Muscle of leg (tissue), 16 donors: ENCODE measurements around the gene SEPTIN10. TPM values are rescaled to one million over a fixed set of nuclear protein-coding genes. Genes with fewer than 3 reads are reported as not detected.

Experiments used
- DNase-seq: peaks from one replicate; pipeline ENCODE4 v3.0.0; 2013
- H3K27ac ChIP-seq: one replicate; pipeline ENCODE4 v1.5.1; 2013; ENCODE audit warnings: mild to moderate bottlenecking, low read length, control low read depth
- H3K27me3 ChIP-seq: one replicate; pipeline ENCODE4 v1.6.1; 2013; ENCODE audit warnings: low read length; ENCODE audit not compliant: control insufficient read depth, insufficient read depth
- H3K36me3 ChIP-seq: one replicate; pipeline ENCODE4 v1.6.1; 2013; ENCODE audit warnings: low read length; ENCODE audit not compliant: control insufficient read depth, insufficient read depth
- H3K4me1 ChIP-seq: one replicate; pipeline ENCODE4 v1.6.1; 2013; ENCODE audit warnings: low read length; ENCODE audit not compliant: control insufficient read depth, insufficient read depth
- H3K4me3 ChIP-seq: one replicate; pipeline ENCODE4 v1.5.1; 2013; ENCODE audit warnings: low read length, control low read depth
- H3K9me3 ChIP-seq: replicated peaks from 2 replicates; pipeline ENCODE4 v1.6.1; 2013; ENCODE audit warnings: low read depth, low read length; ENCODE audit not compliant: control insufficient read depth
- WGBS: methylation state at CpG from one replicate; pipeline ENCODE4 v1.1.5; 2013; ENCODE audit warnings: missing lambda C conversion rate; ENCODE audit not compliant: insufficient coverage; 5-methylcytosine and 5-hydroxymethylcytosine counted together
- long read RNA-seq, 11 donors: transcript quantifications; one replicate each; lab custom pipeline, GENCODE V29; 2026
- polyA plus RNA-seq, 8 donors: library from polyadenylated mRNA; unstranded; fragments of 120-200 nt; gene quantifications; one replicate each; pipeline versions ENCODE4 v1.2.1 to v1.2.3, GENCODE V29; 2013; ENCODE audit warnings: inconsistent platforms in 1 of 8, low replicate concordance in 1 of 8; ENCODE audit not compliant: insufficient read length in 8 of 8, insufficient read depth in 1 of 8
- total RNA-seq: library from RNA; stranded (reverse); fragments of 120-200 nt; gene quantifications from one replicate; pipeline ENCODE4 v1.2.4, GENCODE V29; 2013

The SEPTIN10 gene
- total RNA-seq (66.7 TPM), polyA plus RNA-seq (100 to 1,000 TPM in 1 of 8 donors, 10 to 100 TPM in 7; 67.6 to 109 (median 81.9) TPM)
- long read RNA-seq, donor 1, partial matches to known transcripts, result 0 of 3 reads
- long read RNA-seq, donor 1, other reads (novel, unspliced or antisense), result 0 of 3 reads
- long read RNA-seq, donor 2, result 0 reads
- long read RNA-seq, donor 3, transcript SEPT10-202 (11 exons, 3,071 nt), result major isoform, 5 of 9 reads
- long read RNA-seq, donor 3, partial matches to known transcripts, result 0 of 9 reads
- long read RNA-seq, donor 3, other reads (novel, unspliced or antisense), result 0 of 9 reads
- long read RNA-seq, donor 4, partial matches to known transcripts, result 0 of 4 reads
- long read RNA-seq, donor 4, other reads (novel, unspliced or antisense), result 0 of 4 reads
- long read RNA-seq, donor 5, transcript SEPT10-202 (11 exons, 3,071 nt), result major isoform, 15 of 22 reads
- long read RNA-seq, donor 5, transcript SEPT10-205 (10 exons, 1,605 nt), result minor isoform, 7 of 22 reads
- long read RNA-seq, donor 5, partial matches to known transcripts, result 0 of 22 reads
- long read RNA-seq, donor 5, other reads (novel, unspliced or antisense), result 0 of 22 reads
- long read RNA-seq, donor 6, transcript SEPT10-202 (11 exons, 3,071 nt), result major isoform, 8 of 10 reads
- long read RNA-seq, donor 6, partial matches to known transcripts, result 0 of 10 reads
- long read RNA-seq, donor 6, other reads (novel, unspliced or antisense), result 0 of 10 reads
- long read RNA-seq, donor 7, transcript SEPT10-202 (11 exons, 3,071 nt), result major isoform, 6 of 26 reads
- long read RNA-seq, donor 7, partial matches to known transcripts, result 18 of 26 reads
- long read RNA-seq, donor 7, other reads (novel, unspliced or antisense), result 0 of 26 reads
- long read RNA-seq, donor 8, partial matches to known transcripts, result 0 of 9 reads
- long read RNA-seq, donor 8, other reads (novel, unspliced or antisense), result 0 of 9 reads
- long read RNA-seq, donor 9, partial matches to known transcripts, result 0 of 6 reads
- long read RNA-seq, donor 9, other reads (novel, unspliced or antisense), result 0 of 6 reads
- long read RNA-seq, donor 10, partial matches to known transcripts, result 19 of 24 reads
- long read RNA-seq, donor 10, other reads (novel, unspliced or antisense), result 0 of 24 reads
- long read RNA-seq, donor 11, transcript SEPT10-202 (11 exons, 3,071 nt), result major isoform, 6 of 7 reads
- long read RNA-seq, donor 11, partial matches to known transcripts, result 0 of 7 reads
- long read RNA-seq, donor 11, other reads (novel, unspliced or antisense), result 0 of 7 reads

DNA sequence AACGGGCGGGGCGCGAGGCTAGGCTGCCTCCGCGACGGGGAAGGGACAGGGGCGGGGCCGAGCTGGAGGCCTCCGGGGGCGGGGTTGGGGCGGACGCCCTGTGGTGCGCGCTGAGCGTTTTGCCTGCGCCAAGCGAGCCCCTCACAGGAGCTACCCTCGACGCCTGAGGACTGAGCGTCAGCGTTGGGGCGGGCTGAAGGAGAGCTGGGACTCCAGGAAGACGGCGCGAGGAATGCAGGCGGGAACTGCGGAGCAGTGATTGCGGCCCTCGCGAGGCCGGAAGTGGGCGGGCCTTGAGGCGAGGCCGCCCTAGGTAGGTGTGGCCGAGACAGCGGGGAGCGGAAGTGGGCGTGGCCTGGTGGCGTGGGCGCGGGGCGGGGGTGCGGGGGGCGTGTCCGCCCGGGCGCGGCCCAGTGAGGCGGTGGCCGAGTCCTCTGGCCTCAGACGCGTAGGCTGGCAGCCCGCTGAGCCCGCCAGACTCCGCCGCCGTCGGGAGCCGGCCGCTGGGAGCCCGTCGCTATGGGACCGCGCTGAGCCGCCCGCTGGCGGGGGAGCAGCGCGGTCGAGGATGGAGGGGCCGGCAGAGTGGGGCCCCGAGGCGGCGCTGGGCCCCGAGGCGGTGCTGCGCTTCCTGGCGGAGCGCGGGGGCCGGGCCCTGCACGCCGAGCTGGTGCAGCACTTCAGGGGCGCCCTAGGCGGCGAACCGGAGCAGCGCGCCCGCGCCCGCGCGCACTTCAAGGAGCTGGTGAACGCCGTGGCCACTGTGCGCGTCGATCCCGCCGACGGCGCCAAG, at the start of gene SEPTIN10, which contains the start of gene SOWAHC:
Gene SEPTIN10 (minus strand): TSS at position 45 of the 793 bp plus-strand sequence. CDS start 139 bp downstream, outside the sequence.
Gene SOWAHC (plus strand): TSS at position 443 of the 793 bp plus-strand sequence. CDS start 126 bp downstream, at position 569.
- Histone ChIP-seq H3K36me3 (no peaks in the 10 kb centered on the region), H3K27ac (peak within 1 kb of the TSS; percentile 99), H3K27me3 (peaks cover 5% of the 10 kb centered on the region), H3K9me3 (no peaks in the 10 kb centered on the region), H3K4me1 (peaks cover 18% of the 10 kb centered on the region), H3K4me3 (peak within 1 kb of the TSS; percentile 77)
- peak; percentile 99 for DNase-seq
- WGBS, result under 1% methylated on average over 103 of the region's 104 CpGs

GRCh38 chr2:109662889-109663288, 49.1 kb upstream of the SEPTIN10 start:
- Histone ChIP-seq H3K9me3 (no peaks in the 10 kb centered on the region), H3K4me1 (peaks cover 19% of the 10 kb centered on the region), H3K27me3 (no peaks in the 10 kb centered on the region), H3K4me3 (no peak overlapping the region), H3K27ac (no peak overlapping the region), H3K36me3 (no peaks in the 10 kb centered on the region)
- no peak for DNase-seq

GRCh38 chr2:109660046-109660860, 46.5 kb upstream of the SEPTIN10 start:
- H3K27me3 ChIP-seq, result no peaks in the 10 kb centered on the region
- H3K9me3 ChIP-seq, result no peaks in the 10 kb centered on the region
- WGBS, result 83% methylated on average over 1 of the region's 3 CpGs
- H3K36me3 ChIP-seq, result no peaks in the 10 kb centered on the region
- H3K4me1 ChIP-seq, result peaks cover 19% of the 10 kb centered on the region
- H3K27ac ChIP-seq, result no peak overlapping the region
- H3K4me3 ChIP-seq, result no peak overlapping the region
- DNase-seq, result no peak

DNA sequence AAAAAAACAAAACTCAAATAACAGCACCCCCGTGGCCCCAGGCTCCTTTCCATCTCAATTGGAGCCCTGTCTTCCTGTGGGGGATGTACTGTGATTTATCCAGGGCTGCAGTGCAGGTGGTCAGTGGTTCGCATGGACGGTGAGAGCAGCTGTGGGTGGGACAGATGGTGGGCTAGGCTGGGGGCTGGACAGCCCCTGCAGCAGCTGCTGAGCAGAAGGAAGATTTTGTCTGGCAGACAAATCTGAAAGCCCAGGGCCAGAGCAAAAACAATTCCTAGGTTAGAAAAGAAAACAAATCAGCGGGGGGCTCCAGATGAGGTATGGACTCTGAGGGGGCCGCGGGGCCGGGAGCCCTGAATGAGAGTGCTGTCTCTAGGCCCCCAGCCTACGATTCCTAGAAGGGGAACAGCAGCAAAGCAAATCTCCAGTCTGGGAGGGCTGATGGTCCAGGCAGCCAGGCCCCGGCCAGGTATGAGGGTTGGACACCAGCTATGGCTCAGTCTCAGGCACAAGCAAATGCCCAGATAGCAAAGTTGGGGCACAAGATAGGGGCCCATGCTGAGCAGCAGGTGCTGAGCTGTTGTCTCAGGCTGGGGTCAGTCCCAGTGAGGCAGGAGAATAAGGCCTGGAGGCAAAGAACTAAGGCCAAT, 45.8 kb upstream of the SEPTIN10 start:
- WGBS, result 41% methylated on average over 7 of the region's 9 CpGs
- Histone ChIP-seq H3K36me3 (no peaks in the 10 kb centered on the region), H3K4me3 (no peak overlapping the region), H3K4me1 (peaks cover 19% of the 10 kb centered on the region), H3K9me3 (no peaks in the 10 kb centered on the region), H3K27ac (no peak overlapping the region), H3K27me3 (no peaks in the 10 kb centered on the region)
- DNase-seq, result peak; percentile 46

GRCh38 chr2:109655287-109655686, 41.5 kb upstream of the SEPTIN10 start:
- Histone ChIP-seq H3K9me3 (no peaks in the 10 kb centered on the region), H3K27ac (no peak overlapping the region), H3K4me3 (no peak overlapping the region), H3K36me3 (no peaks in the 10 kb centered on the region), H3K27me3 (no peaks in the 10 kb centered on the region), H3K4me1 (peaks cover 10% of the 10 kb centered on the region)
- 86% methylated on average over 3 of the region's 3 CpGs for WGBS
- no peak for DNase-seq

DNA sequence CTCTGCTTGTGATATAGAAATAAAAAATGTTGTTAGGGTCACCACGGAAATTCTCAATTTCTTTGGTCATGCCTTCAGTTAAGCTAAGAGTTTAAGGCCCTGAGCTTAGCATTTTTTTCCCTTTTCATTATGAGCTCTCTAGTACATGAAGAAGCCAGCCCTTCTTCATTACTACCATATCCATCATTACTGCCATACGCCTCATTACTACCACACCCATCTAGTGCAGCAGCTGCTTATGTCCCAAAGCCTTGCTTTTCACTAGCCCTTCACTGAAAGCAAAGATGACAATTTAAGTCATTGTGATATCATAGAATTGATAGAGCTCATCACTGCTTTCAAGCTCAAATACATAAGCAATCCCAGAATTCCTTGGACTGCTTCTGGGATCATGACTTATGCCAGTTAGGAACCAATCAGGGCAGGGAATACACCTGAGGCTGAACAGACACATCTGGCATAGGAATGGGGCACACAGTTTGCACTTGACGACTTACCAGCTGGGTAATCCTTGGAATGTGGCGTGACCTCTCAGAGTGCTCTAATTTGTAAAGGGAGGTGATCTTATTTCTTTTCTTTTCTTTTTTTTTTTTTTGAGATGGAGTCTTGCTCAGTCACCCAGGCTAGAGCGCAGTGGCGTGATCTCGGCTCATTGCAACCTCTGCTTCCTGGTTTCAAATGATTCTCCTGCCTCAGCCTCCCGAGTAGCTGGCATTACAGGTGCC, 40.7 kb upstream of the SEPTIN10 start:
- no peaks in the 10 kb centered on the region for H3K27me3 ChIP-seq
- H3K4me1 ChIP-seq, result peaks cover 3% of the 10 kb centered on the region
- DNase-seq, result no peak
- no peaks in the 10 kb centered on the region for H3K9me3 ChIP-seq
- 85% methylated on average over 4 of the region's 8 CpGs for WGBS
- H3K4me3 ChIP-seq, result no peak overlapping the region
- H3K27ac ChIP-seq, result no peak overlapping the region
- H3K36me3 ChIP-seq, result no peaks in the 10 kb centered on the region

GRCh38 chr2:109649736-109650695, 36.2 kb upstream of the SEPTIN10 start:
- Histone ChIP-seq H3K36me3 (no peaks in the 10 kb centered on the region), H3K4me3 (no peak overlapping the region), H3K27me3 (no peaks in the 10 kb centered on the region), H3K4me1 (peaks cover 3% of the 10 kb centered on the region), H3K9me3 (no peaks in the 10 kb centered on the region), H3K27ac (no peak overlapping the region)
- 82% methylated on average over 7 of the region's 14 CpGs for WGBS
- peak; percentile 28 for DNase-seq
